Activated naive CD4-positive, alpha-beta T cell treated with anti-CD3 and anti-CD28 coated beads, Interleukin-2, amount 10 ng/mL, durations not matched to agents 7 days and 5 days (primary cell): ENCODE results near the gene SCMH1.

Experiments used
- CTCF ChIA-PET: fragments of 350-600 bp; sonication (Branson Sonifier 250); formaldehyde crosslinking; loops from one replicate; lab custom pipeline; 2021; ENCODE audit warnings: antibody characterized with exemption; lab: Charles Lee
- DNase-seq: peaks from one replicate; pipeline ENCODE4 v3.0.0-alpha.2; 2020
- H3K27ac Mint-ChIP-seq: one replicate; pipeline ENCODE4 v1.8.0; 2021; ENCODE audit warnings: mild to moderate bottlenecking, moderate library complexity, mixed read lengths
- H3K27me3 Mint-ChIP-seq: one replicate; pipeline ENCODE4 v1.8.0; 2021; ENCODE audit warnings: mild to moderate bottlenecking, mixed read lengths
- H3K36me3 Mint-ChIP-seq: one replicate; pipeline ENCODE4 v1.8.0; 2021; ENCODE audit warnings: mixed read lengths
- H3K4me1 Mint-ChIP-seq: one replicate; pipeline ENCODE4 v1.8.0; 2021; ENCODE audit warnings: mixed read lengths
- H3K4me3 Mint-ChIP-seq: one replicate; pipeline ENCODE4 v1.8.0; 2021; ENCODE audit warnings: mild to moderate bottlenecking, moderate library complexity, mixed read lengths
- H3K9me3 Mint-ChIP-seq: one replicate; pipeline ENCODE4 v1.8.0; 2021; ENCODE audit warnings: mixed read lengths

SCMH1 gene

DNA sequence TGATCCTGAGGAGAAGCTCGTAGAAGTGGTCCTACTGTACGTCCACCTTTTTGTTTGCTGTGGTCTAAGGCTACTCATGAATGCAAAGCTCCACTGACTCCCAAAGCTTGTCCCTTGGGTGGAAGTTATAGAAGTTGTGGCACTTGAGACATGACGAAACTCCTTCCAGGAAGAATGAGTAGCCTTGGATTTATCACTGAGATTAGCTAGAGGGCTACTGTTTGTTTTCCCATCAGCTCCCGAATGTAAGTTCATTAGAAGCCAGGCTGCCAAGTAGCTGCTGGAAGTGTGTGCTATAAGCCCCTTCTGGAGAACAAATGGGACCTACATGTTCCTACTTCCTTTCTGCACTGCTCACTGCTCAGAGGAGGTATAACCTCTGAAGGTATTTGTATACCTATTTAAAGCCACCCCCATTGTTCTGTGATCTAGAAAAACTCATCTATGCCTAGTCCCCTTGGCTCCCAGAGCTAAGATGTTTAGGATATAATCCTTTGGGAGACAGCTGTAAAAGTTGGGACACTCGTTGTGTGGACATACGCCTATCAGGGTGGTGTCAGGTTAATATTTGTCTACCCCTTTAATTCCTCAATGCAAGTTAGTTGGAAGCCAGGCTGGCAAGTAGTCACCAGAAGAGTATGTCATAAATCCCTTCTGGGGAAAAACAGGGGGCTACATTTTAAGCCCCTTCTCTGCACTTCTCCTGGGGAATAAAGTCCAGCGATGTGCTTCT is 72.9 kb downstream of the SCMH1 start:
- Mint-ChIP-seq H3K27ac (no peak overlapping the region), H3K4me3 (no peak overlapping the region), H3K4me1 (peaks cover 3% of the 10 kb centered on the region), H3K27me3 (no peaks in the 10 kb centered on the region), H3K9me3 (peaks cover 18% of the 10 kb centered on the region), H3K36me3 (peaks cover 14% of the 10 kb centered on the region)
- no peak for DNase-seq
- CTCF ChIA-PET: no interaction called here

DNA sequence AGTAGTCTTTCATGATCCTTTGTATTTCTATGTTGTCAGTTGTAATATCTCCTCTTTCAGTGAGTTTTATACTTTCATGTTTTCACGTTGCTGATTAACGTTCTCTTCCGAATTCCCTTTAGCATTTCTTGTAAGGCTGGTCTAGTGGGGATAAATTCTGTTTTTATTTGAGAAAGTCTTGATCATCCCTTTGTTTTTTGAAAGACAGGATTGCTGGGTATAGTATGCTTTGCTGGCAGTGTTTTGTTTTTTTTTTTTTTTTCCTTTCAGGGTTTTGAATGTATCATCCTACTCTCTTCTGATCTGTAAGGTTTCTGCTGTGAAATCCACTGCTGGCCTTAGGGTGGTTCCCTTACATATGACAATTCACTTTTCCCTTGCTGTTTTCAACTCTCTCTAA is 74.4 kb downstream of the SCMH1 start:
- Mint-ChIP-seq H3K4me1 (peaks cover 3% of the 10 kb centered on the region), H3K36me3 (peaks cover 14% of the 10 kb centered on the region), H3K4me3 (no peak overlapping the region), H3K27me3 (no peaks in the 10 kb centered on the region), H3K9me3 (peaks cover 18% of the 10 kb centered on the region), H3K27ac (no peak overlapping the region)
- CTCF ChIA-PET: no interaction called here
- DNase-seq: no peak

DNA sequence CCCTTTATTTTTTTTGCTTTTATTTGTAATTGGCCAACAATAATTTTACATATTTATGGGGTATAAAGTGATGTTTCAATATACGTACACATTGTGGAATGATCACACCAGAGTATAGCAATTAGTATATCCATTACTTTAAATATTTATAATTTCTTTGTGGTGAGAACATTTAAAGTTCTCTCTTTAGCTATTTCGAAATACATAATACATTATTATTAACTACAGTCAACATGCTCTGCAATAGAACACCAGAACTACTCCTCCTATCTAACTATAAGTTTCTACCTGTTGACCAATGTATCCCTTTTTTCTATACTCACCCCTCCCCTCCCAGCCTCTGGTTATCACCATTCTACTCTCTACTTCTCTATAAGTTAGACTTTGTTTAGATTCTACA is 77.4 kb downstream of the SCMH1 start:
- DNase-seq: no peak
- H3K36me3 Mint-ChIP-seq: peaks cover 13% of the 10 kb centered on the region
- peaks cover 3% of the 10 kb centered on the region for H3K4me1 Mint-ChIP-seq
- peaks cover 16% of the 10 kb centered on the region for H3K9me3 Mint-ChIP-seq
- H3K4me3 Mint-ChIP-seq: no peak overlapping the region
- H3K27ac Mint-ChIP-seq: no peak overlapping the region
- CTCF ChIA-PET: no interaction called here
- H3K27me3 Mint-ChIP-seq: no peaks in the 10 kb centered on the region

DNA sequence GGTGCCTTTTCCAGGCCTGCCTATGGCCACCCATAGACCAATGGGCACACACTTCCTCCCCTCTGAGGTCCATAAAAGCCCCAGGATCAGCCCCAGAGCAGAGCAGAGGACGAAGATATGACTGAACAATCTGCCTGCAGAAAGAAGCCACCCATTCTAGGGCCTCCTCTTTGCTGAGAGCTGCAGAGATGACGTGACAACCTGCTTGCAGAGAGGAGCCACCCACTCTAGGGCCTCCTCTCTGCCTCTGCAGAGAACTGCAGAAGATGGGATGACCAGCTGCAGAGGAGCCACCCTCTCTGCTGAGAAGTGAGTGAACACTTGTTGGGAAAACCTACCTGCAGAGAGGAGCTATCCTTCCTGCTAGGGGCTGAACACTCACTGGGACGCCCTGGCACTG is 79.7 kb downstream of the SCMH1 start:
- peaks cover 3% of the 10 kb centered on the region for H3K36me3 Mint-ChIP-seq
- H3K27ac Mint-ChIP-seq: no peak overlapping the region
- peaks cover 3% of the 10 kb centered on the region for H3K4me1 Mint-ChIP-seq
- H3K4me3 Mint-ChIP-seq: no peak overlapping the region
- CTCF ChIA-PET: no interaction called here
- DNase-seq: no peak
- peaks cover under 1% of the 10 kb centered on the region for H3K9me3 Mint-ChIP-seq
- no peaks in the 10 kb centered on the region for H3K27me3 Mint-ChIP-seq

DNA sequence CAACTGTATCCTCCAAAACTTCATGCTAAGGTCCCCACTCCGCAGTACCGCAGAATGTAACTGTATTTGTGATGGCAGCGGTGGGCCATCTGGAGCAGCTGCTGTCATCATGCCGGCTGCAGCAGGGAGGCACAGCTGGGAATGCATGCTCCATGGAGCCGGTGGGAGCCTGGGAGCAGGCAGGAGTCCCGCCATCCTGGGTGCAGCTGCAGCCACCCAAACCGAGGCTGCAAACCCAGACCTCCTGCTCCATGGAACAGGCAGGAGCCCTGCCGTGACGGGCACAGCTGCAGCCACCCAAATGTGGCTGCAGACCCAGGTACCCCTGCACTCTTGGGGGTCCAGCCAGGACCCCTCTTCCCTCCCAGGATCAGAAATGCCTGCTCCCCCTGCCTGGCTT is 80.3 kb downstream of the SCMH1 start:
- Mint-ChIP-seq H3K27me3 (no peaks in the 10 kb centered on the region), H3K4me1 (peaks cover 3% of the 10 kb centered on the region), H3K4me3 (no peak overlapping the region), H3K36me3 (peaks cover 3% of the 10 kb centered on the region), H3K9me3 (no peaks in the 10 kb centered on the region), H3K27ac (no peak overlapping the region)
- DNase-seq: no peak
- CTCF ChIA-PET: no interaction called here

DNA sequence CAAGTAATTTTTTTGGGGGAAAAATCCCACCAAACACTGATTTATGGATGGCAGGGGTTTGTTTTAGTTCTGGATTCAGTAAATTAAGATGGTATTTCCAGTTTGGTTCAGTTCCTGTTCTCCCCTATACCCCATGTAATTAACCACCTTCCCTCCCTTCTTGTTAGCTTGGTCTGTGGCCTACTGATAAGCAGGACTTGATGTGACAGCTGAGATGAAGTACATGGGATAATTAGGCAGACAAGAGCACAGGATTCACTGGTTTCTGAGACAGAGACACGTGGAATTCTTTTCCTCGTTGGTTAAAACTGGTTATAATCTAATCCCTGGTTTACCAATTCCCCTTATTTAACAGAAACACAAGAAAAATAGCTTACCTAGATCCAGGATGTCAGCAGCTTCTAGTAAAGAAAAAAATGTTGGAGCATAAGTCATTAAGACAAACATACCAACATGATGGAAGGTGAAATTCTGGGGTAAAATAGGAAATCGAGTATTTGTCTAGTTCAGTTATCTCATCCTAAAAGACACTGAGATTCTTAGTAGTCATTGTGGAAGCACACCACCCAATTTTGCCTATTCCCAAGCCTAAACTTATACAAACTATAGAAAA is 81.5 kb downstream of the SCMH1 start:
- DNase-seq: no peak
- CTCF ChIA-PET: no interaction called here
- Mint-ChIP-seq H3K27me3 (no peaks in the 10 kb centered on the region), H3K27ac (no peak overlapping the region), H3K4me3 (no peak overlapping the region), H3K9me3 (no peaks in the 10 kb centered on the region), H3K4me1 (peaks cover under 1% of the 10 kb centered on the region), H3K36me3 (peaks cover 3% of the 10 kb centered on the region)

DNA sequence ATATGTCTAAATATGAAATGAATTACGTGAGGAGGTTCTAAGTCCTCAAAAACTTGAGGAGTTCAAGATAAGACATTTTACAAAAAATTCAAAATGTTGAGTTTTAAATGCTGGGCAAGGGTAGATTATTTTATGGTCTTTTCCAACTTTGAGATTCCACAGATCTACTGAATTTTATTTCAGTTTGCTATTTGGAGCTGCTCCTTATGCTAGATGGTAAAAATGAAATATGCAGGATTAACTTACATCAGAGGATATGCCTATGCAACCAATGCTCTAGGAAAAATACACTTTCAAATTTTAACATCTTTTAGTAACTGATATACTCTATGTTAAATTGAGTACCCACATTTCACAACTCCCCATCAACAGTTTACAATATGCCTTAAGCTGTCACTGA is 83.1 kb downstream of the SCMH1 start:
- Mint-ChIP-seq H3K9me3 (no peaks in the 10 kb centered on the region), H3K27ac (no peak overlapping the region), H3K27me3 (no peaks in the 10 kb centered on the region)

DNA sequence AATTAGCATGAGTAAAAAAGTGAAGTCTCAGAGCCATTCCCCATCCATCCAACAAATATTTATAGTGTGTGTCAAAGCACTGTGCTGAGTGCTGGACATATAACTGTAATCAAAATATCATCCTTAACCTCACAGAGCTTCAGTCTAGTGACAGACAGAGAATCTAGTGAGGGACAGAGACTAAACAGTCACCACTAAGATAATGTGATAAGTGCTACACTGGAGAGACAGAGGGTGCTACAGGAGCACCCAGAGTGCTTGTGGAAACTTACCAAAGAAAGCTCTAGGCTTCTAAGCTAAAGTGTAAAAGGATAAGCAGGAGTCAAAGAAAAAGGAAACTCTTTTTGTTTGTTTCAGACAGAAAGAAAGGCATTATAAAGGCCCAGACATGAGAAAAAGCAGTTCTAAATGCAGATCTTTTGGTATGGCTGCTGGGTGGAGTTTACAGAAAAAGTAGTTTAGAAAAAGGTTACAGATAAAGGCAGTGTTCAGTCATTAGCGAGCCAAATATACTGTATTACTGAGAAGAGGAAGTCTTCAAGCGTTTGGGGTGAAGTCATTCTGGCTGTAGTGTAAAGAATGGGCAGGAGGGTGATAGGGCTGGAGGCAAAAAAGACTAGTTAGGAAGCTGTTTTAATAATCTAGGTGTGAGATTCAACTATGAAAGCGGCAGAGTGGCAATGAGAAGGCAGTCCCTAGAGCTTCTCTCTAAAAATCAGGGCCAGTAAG is 83.8 kb downstream of the SCMH1 start:
- H3K27ac Mint-ChIP-seq: no peak overlapping the region
- peaks cover 3% of the 10 kb centered on the region for H3K36me3 Mint-ChIP-seq
- no peaks in the 10 kb centered on the region for H3K9me3 Mint-ChIP-seq
- H3K4me3 Mint-ChIP-seq: no peak overlapping the region
- no peaks in the 10 kb centered on the region for H3K4me1 Mint-ChIP-seq
- no peaks in the 10 kb centered on the region for H3K27me3 Mint-ChIP-seq
- DNase-seq: no peak
- CTCF ChIA-PET: no interaction called here

More for the DNA sequence above, 83.1 kb downstream of the SCMH1 start:
- CTCF ChIA-PET: no interaction called here
- H3K4me1 Mint-ChIP-seq: no peaks in the 10 kb centered on the region
- peaks cover 3% of the 10 kb centered on the region for H3K36me3 Mint-ChIP-seq
- no peak for DNase-seq
- no peak overlapping the region for H3K4me3 Mint-ChIP-seq

DNA sequence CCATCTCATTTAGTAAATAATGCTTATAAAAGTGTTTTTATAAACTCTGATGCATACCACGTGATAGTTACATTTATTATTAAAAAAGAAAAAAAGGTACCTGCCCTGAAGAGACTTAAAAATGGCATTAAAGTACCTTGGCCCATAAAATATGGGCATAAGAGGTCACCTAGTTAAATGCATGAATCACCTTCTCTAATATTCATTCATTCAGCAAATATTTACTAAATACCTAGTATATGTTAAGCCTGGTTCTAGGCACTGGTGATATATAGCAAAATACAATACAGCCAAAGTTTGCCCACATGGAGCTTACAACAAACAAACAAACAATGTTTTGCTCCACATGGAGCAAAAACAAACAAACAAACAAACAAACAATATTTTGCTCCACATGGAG is 87.0 kb downstream of the SCMH1 start:
- no peak overlapping the region for H3K27ac Mint-ChIP-seq
- peaks cover 5% of the 10 kb centered on the region for H3K36me3 Mint-ChIP-seq

DNA sequence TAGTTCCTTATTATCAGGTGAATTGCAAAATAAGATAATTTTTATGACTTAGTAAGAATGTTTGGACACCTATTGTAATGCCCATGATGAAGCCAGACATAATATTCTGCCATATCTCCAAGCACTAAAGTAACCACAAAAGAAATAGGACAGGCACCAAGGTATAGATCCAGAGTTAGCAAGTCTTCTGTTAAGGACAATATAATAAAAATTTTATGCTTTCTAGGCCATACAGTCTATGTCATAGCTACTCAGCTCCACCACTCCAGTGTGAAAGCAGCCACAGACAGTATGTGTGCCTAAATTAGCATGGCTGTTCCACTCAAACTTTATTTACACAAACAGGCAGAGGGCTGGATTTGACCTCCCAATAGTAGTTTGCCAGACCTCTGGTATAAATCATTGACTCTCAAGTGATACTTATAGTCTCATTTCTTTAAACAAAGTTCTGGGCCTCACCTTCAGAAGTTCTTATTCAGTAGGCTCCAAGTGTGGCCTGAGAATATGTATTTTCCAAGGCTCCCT is 88.3 kb downstream of the SCMH1 start:
- Mint-ChIP-seq H3K27ac (no peak overlapping the region), H3K4me1 (no peaks in the 10 kb centered on the region), H3K27me3 (no peaks in the 10 kb centered on the region), H3K4me3 (no peak overlapping the region), H3K9me3 (no peaks in the 10 kb centered on the region), H3K36me3 (peaks cover 15% of the 10 kb centered on the region)
- CTCF ChIA-PET: no interaction called here
- no peak for DNase-seq

More for the DNA sequence above, 87.0 kb downstream of the SCMH1 start:
- H3K4me3 Mint-ChIP-seq: no peak overlapping the region
- no peaks in the 10 kb centered on the region for H3K27me3 Mint-ChIP-seq
- DNase-seq: no peak
- no peaks in the 10 kb centered on the region for H3K4me1 Mint-ChIP-seq
- H3K9me3 Mint-ChIP-seq: no peaks in the 10 kb centered on the region
- CTCF ChIA-PET: interaction anchor here (1.1 kb wide), 1 partner anchor 14 kb away, joined by 4 read pairs; no protein-coding TSS in a partner anchor

DNA sequence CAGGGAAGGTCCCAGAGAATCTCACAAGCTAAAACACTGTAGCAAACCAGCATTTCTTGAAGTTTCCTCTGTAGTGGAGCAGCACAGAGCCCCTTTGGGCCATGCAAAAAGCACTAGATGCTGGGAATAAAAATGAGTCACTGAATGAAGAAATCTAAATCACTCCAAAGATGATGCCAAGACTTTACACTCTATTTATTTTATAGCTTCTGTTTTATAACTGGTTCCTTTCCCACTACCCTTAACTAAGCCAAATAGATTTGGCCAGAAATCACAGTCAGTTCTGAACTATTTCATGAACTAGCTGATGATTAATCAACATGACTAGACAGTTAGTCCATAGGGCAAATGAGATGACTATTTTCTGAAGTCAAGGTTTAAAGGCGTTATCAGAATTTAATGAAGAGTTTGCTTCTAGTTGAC is 89.5 kb downstream of the SCMH1 start:
- H3K9me3 Mint-ChIP-seq: no peaks in the 10 kb centered on the region
- peaks cover 15% of the 10 kb centered on the region for H3K36me3 Mint-ChIP-seq
- H3K27ac Mint-ChIP-seq: no peak overlapping the region
- H3K4me1 Mint-ChIP-seq: no peaks in the 10 kb centered on the region
- CTCF ChIA-PET: no interaction called here
- H3K27me3 Mint-ChIP-seq: no peaks in the 10 kb centered on the region
- no peak overlapping the region for H3K4me3 Mint-ChIP-seq
- DNase-seq: no peak

DNA sequence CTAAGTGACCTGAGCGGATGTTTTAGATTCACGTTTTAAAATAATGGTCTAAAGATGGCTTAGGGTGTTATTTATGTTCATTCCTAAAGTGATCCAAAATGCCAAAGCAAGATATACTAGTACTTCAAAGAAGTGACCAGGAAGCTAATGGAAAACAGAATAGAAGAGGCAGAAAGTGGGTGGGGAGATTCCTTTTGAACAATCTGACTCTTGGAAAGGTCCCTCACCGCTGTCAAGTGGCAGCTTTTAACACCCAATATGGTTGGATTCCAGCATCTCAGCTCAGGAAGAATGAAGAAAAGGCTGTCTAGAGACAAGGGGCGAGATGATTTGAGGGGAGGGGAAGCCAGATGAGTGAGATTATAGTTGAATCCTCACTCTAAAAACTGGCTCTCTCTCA is 90.3 kb downstream of the SCMH1 start:
- H3K4me3 Mint-ChIP-seq: no peak overlapping the region
- peaks cover 15% of the 10 kb centered on the region for H3K36me3 Mint-ChIP-seq
- no peak for DNase-seq
- H3K4me1 Mint-ChIP-seq: no peaks in the 10 kb centered on the region
- H3K27ac Mint-ChIP-seq: no peak overlapping the region
- no peaks in the 10 kb centered on the region for H3K9me3 Mint-ChIP-seq
- H3K27me3 Mint-ChIP-seq: no peaks in the 10 kb centered on the region
- CTCF ChIA-PET: no interaction called here

DNA sequence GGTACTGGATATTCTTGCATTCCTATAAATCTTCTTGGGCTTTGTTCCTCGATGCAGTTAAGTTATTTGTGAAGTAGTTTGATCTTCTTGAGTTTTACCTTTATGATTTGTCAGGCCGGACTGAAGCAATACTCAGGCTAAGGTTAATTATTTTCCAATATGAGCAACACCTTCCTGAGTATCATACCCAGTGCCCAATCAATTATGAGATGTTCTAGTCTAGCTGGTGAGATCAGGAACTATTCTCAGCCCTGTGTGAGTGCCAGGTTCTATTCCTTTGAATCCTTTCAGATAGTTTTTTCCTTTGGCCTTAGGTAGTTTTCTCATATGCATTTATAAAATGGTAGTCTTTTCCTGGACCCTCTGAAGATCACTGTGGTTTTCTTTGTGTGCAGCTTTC is 92.5 kb downstream of the SCMH1 start:
- H3K36me3 Mint-ChIP-seq: peaks cover 15% of the 10 kb centered on the region
- H3K4me1 Mint-ChIP-seq: no peaks in the 10 kb centered on the region
- no peak overlapping the region for H3K27ac Mint-ChIP-seq
- no peak for DNase-seq
- CTCF ChIA-PET: no interaction called here
- H3K4me3 Mint-ChIP-seq: no peak overlapping the region
- no peaks in the 10 kb centered on the region for H3K9me3 Mint-ChIP-seq
- H3K27me3 Mint-ChIP-seq: no peaks in the 10 kb centered on the region

DNA sequence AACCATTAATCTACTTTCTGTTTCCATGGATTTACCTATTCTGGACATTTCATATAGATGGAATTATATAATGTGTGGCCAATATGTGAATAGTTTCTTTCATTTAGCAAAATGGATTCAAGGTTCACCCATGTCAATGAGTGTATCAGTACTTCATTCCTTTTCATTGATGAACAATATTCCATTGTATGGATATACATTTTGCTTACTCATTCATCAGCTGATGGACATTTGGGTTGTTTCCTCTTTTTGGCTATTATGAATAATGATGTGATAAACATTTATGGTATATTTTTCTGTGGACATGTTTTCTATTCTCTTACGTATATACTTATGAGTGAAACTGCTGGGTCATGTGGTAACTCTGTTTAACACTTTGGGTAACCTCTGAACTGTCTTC is 97.8 kb downstream of the SCMH1 start:
- Mint-ChIP-seq H3K36me3 (peaks cover 25% of the 10 kb centered on the region), H3K4me1 (no peaks in the 10 kb centered on the region), H3K4me3 (no peak overlapping the region), H3K27me3 (no peaks in the 10 kb centered on the region), H3K9me3 (peaks cover 2% of the 10 kb centered on the region), H3K27ac (no peak overlapping the region)
- CTCF ChIA-PET: no interaction called here
- no peak for DNase-seq
